GM19372 (cell line): ENCODE measurements around the gene SLC12A1.

ENCODE experiments used
- ATAC-seq: cut with Tn5 transposase; IDR thresholded peaks from one replicate; pipeline ENCODE4 v1.9.1; 2021; ENCODE audit warnings: mild to moderate bottlenecking, low read depth, moderate library complexity; ENCODE audit not compliant: unreplicated experiment

SLC12A1 gene

DNA sequence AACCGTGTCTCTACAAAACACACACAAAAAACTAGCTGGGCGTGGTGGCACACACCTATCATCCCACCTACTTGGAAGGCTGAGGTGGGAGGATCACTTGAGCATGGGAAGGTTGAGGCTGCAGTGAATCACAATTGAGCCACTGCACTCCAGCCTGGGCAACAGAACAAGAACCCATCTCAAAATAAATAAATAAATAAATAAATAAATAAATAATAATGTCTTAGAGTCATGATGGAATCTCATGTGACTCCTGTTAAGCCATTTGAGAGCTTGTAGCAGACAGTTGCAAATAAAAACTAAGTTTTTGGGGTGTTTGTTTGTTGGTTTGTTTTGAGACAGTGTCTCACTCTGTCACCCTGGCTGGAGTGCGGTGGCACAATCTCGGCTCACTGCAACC is 33.2 kb downstream of the SLC12A1 start:
- no peak for ATAC-seq

DNA sequence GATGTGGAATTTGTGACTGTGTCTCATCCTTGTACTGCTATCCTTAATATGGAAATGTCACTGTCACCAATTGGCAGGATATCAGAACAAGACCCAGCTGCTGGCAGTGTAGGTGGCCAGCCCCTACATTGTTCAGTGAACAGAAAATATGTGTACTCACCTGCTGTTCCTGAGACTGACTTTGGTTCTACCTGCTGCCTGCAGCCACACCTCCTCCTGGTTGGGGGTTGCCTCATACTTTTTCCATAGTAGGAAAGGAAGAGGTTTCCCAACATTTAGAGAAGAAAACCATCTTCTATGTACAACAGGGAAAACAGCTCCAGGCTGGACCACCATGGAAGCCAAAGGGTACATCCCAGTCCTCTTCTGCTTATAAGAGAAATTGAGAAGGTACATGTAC is 35.9 kb downstream of the SLC12A1 start:
- no peak for ATAC-seq

DNA sequence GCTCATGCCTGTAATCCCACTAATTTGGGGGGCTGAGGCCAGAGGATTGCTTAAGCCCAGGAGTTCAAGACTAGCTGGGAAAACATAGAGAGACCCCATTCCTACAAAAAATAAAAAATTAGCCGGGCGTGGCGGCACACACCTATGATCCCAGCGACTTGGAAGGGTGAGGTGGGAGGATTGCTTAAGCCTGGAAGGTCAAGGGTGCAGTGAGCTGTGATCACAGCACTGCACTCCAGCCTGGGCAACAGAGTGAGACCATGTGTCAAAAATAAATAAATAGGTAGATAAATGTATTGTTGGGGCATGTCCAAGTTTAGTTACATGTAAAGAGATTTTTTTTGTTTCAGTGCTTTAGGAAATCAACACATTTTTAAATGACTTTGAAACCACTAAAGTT is 36.4 kb downstream of the SLC12A1 start:
- ATAC-seq = no peak

GRCh38 chr15:48244921-48245320 is 38.8 kb downstream of the SLC12A1 start:
- ATAC-seq = no peak

DNA sequence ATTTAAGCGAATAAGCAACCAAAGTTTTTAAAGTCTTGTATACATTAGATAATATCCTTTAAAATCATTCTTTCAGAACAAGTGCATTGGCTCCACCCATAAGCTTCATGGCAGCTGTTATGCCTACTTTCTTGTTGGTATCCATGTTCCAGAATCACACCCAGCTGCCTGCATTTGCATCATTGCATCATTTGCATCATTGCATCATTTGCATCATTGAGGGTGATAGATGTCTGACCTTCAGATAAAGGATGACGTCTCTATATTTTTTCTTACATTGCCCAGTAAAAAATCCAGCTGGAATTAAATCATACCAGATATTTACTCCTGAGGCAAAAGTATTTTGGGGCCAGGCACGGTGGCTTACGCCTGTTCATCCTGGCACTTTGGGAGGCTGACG is 42.3 kb downstream of the SLC12A1 start:
- no peak for ATAC-seq

GRCh38 chr15:48250640-48251076 is 44.6 kb downstream of the SLC12A1 start:
- ATAC-seq = no peak

DNA sequence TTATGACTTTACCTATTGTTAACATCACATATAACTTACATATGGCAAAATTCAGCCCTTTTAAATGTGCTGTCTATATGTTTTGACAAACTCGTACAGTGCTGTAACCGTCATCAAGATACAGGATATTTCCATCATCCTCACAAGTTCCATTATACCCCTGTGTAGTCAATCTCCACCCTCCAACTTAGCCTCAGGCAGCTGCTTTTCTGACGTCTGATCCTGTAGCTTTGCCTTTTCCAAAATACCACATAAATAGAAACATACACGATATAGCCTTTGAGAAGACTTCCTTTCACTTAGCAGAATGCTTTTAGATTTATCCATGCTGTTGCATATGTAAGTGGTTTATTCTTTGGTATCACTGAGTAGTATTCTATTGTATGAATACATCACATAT is 47.1 kb downstream of the SLC12A1 start:
- ATAC-seq = no peak

DNA sequence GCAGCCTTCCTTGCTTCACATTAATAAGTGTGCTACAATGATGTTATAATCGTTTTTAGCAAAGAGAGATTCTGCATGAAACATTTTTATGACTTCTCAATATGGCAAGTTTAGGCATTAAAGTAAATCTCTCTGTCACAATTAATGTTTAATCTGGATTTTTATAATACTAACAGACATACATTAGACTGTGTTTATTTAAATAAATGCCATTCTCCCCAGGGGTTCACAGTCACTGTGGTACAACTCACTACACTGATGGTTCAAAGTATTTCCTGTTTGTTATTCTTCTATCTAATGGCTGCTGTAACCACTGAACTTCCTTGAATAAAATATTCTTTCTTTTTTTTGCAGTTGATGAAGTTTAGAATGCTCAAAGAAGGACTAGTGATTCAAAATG is 59.0 kb downstream of the SLC12A1 start:
- no peak for ATAC-seq

- ATAC-seq = no peak
Observed at GRCh38 chr15:48266024-48266689, 60.1 kb downstream of the SLC12A1 start.

DNA sequence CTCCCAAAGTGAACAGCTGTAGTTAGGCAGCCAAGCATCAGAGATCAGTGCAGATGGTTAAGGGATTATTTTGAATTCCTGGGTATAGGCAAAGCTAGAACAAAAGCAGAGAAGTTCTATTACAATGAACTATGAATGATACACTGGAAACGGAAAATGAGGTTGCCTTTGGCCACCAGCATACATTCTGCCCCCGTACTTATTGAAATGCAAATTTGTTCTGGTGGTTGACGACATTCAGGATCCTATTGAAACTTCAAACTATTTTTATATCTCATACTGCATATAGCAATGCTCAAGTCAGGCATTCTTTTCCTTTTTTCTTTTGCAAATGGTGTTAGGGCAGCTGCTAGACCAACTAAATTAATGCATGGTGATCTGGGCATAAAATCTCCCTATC is 61.7 kb downstream of the SLC12A1 start:
- no peak for ATAC-seq

GRCh38 chr15:48273049-48273448 is 66.9 kb downstream of the SLC12A1 start:
- no peak for ATAC-seq

GRCh38 chr15:48278666-48279065 is 72.6 kb downstream of the SLC12A1 start:
- ATAC-seq = no peak

GRCh38 chr15:48279608-48280007 is 73.5 kb downstream of the SLC12A1 start:
- ATAC-seq = no peak

GRCh38 chr15:48281674-48282073 is 75.6 kb downstream of the SLC12A1 start:
- no peak for ATAC-seq

GRCh38 chr15:48282216-48282615 is 76.1 kb downstream of the SLC12A1 start:
- ATAC-seq = no peak

GRCh38 chr15:48283396-48284145 is 77.5 kb downstream of the SLC12A1 start:
- ATAC-seq = no peak

DNA sequence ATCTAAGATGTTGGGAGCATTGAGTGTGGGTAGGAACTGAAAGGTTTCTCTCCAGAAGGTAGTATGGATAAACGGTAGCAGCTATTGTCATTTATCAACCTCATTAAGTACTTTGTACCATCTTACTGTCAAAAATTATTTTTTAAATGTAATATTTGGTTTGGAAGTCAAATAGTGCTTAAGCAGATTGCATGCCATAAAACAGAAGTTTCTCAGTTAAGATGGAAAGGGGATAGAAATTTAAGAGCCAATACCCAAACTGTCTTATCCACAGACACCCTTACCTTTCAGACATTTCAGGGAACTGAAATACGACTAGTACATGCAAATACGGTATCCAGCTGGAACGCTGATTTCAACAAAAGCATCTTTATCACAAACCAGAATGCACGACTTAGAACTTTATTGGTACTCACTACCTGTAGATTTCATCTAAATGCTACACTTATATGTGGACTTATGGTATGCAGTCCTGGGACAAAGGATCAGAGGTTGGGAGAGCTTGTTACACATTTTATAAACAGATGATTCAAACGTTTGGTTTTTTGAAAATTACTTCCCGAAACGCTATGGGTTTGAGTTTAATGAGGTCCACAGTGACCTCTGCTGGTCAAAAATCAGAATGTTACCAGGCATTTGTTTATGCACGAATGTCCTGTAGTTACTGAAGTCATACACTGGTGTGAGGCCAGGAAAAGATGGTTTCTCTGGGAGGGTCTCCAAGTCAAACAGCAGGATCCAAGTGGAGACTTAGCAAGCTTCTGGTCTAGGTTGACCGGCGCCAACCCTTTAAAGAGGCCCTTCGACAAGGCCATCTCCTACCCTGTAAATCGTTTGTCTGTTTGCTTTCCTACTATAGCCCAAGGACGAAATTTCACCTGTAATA is 79.5 kb downstream of the SLC12A1 start:
- no peak for ATAC-seq

DNA sequence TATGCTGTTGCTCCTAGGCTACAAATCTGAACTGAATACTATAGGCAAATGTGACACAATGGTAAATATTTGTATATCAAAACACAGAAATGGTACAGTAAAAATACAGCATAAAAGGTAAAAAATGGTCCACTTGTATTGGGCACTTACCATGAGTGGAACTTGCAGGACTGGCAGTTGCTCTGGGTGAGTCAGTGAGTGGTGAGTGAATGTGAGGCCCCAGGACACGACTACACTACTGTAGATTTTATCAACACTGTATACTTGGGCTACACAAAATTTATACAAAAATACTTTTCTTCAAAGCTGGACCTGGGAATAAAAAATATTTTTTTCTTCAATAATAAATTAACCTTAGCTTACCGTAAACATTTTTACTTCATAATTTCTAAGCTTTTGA is 83.5 kb downstream of the SLC12A1 start:
- no peak for ATAC-seq

DNA sequence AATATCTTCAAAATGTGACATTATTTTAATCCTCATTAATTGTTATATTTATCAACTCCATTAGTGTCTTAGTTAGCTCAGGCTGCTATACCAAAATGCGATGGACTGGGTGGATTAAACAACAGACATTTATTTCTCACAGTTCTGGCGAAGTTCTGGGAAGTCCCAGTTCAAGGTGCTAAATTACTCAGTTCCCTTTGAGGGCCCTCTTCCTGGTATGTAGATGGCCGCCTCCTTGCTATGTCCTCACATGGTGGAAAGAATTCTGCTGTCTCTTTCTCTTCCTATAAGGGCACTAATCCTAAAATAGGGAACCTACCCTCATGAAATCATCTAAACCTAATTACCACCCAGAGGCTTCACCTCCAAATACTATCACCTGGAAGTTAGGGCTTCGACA is 86.4 kb downstream of the SLC12A1 start:
- ATAC-seq = no peak

DNA sequence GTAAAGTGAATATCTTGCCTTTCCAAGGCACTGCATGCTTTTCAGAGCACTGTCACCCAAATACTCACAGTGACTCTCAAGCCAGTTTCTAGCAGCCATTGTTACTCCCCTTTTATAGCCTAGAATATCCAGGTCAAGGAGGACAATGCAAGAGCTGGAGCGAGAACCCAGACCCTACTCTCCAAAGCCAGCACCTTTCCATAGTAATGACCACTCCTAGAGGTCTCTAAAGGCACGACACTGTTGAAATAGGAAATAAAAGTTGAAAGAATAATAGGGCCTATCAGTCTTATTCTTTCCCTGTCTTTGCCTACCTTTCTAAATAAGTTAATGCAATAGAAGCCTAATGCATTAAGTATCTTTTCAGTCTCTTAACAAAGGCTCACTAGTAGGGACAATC is 91.6 kb downstream of the SLC12A1 start:
- no peak for ATAC-seq

- no peak for ATAC-seq
Observed at GRCh38 chr15:48298914-48299313, 92.8 kb downstream of the SLC12A1 start.
